Daoy (cell line): ENCODE results near the gene PCSK5. TPM values are rescaled to one million over a fixed set of nuclear protein-coding genes. Genes with fewer than 3 reads are reported as not detected.

Experiments used
- DNase-seq: peaks from one replicate; pipeline ENCODE4 v3.0.0-alpha.2; 2015; ENCODE audit warnings: low read depth
- total RNA-seq: library from RNA; depleted of rRNA; stranded (reverse); fragments of >200 nt; shearing (Covaris generic); gene quantifications from 2 replicates; pipeline ENCODE4 v1.2.3, GENCODE V29; 2014

Gene PCSK5
- total RNA-seq, 1 experiment from 2014 or later, result 1.4 TPM

GRCh38 chr9:75921391-75922127 lies 31.1 kb downstream of the PCSK5 start:
- no peak for DNase-seq

- no peak for DNase-seq
Observed at GRCh38 chr9:75926385-75926784, 35.9 kb downstream of the PCSK5 start.

DNA sequence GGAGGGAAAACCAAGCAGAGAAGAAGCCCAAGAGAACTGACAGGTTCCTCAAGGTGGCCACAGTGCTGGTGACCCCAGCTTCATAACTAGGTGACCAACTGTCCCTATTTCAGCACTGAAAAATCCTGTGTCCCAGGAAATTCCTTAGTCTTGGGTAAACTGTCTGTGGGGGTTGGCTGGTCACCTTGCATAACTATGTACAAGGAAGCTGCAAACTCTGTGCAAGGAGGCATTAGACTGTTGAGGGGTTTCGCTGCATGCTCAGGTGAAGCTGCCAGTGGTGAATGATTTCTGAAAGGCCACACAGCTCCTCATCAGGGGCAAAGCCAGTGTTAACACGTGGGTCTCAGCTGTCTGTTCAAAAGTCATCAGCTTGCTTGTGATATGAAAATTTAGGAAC lies 36.9 kb downstream of the PCSK5 start:
- no peak for DNase-seq

DNA sequence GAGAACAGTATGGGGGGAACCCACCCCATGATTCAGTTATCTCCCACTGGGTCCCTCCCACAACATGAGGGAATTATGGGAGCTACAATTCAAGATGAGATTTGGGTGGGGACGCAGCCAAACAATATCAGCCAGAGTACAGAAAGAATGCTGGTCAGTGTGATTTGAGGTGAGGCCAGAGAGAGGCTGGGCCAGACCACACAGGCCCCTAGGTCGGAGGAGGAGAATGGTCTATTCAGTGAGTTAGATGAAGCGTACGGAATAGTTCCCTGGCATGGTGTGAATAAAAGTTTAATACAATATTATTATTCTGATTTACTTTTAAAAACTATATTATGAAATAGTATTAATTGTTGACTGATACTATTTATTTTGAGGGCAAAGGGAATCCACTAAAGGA lies 39.7 kb downstream of the PCSK5 start:
- no peak for DNase-seq

GRCh38 chr9:75930730-75931321 lies 40.4 kb downstream of the PCSK5 start:
- no peak for DNase-seq

DNA sequence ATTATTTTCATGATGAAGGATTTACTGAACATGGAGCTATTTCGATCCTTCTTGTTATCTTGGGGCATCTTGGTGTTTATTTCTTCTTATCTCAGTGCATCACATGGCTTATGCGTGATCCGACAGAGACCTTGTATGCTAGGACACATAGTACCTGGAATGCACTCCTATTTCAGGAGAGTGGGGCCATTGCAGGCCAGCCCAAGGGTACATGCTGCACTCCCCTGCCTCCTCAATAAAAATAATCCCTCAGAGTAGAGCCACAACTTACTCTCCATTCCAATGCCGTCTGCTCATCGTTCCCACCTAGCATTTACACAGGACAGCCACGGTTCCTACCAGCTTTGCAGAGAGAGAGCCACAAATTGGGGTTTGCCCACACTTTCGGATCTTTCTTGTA lies 43.5 kb downstream of the PCSK5 start:
- DNase-seq, result no peak

GRCh38 chr9:75935591-75935990 lies 45.1 kb downstream of the PCSK5 start:
- no peak for DNase-seq

DNA sequence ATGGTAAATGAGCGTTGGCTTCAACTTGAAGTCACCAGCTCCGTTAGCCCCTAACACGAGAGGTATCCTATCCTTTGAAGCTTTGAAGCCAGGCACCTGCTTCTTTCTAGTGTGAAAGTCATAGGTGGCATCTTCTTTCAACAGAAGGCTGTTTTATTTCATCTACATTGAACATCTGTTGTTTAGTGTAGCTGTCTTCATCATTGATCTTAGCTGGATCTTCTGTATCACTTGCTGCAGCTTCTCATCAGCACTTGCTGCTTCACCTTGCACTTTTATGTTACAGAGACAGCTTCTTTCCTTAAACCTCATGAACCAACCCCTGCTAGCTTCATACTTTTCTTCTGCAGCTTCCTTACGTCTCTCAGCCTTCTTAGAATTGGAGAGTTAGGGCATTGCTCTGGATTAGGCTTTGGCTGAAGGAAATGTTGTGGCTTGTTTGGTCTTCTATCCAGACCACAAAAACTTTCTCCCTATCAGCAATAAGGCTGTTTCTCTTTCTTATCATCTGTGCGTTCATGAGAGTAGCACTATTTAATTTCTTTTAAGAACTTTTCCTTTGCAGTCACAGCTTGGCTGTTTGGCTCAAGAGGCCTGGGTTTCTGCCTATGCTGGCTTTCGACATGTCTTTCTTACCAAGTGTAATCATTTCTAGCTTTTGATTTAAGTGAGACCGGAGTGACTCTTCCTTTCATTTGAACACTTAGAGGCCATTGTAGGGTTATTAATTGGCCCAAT lies 47.2 kb downstream of the PCSK5 start:
- no peak for DNase-seq

- no peak for DNase-seq
Observed at GRCh38 chr9:75938946-75939345, 48.5 kb downstream of the PCSK5 start.

DNA sequence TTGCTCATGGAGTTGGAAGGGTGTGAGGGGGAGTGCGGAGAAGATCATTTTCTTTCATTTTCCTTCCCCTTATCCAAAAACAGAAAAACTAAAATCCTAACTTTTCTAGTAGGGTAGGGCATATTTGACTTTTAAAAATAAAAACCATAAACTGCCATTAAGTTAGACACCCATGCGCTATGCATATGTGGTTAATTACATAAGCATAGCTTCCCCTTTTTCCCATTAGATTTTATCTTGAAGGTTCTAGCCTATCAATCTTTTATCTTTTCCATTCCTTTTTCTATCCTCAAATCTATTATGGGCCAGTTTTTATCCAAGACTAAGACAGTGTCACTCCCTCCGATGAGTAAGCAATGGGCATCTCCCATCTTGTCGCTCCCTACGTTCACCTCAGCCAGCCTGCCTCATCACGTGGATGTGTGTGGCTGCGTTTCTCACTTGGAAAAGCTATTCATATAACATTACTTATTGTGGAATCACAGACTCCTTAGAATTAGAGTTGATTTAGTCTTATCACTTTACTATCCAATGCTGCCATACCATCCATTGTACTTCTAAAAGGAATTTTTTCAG lies 49.2 kb downstream of the PCSK5 start:
- DNase-seq, result no peak

DNA sequence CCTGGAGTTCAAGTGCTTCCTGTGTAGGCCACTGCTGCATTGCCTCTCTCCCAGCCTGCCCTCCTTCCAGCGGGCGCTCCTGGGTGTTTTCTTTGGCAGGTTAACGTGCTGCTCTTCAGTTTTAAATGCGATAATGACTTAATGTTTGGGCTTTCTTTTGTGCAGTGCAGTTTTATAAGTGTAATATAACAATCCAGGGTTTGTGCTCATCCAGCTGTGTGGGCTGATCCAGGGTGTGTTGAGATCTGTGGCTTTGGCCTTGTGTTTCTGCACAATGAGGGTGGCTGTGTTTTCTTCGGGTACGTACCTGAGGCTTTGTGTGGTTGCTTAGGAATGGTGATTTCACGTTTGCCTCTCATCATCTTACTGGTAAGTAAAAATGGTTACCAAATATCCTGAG lies 50.6 kb downstream of the PCSK5 start:
- peak; percentile 31 for DNase-seq

DNA sequence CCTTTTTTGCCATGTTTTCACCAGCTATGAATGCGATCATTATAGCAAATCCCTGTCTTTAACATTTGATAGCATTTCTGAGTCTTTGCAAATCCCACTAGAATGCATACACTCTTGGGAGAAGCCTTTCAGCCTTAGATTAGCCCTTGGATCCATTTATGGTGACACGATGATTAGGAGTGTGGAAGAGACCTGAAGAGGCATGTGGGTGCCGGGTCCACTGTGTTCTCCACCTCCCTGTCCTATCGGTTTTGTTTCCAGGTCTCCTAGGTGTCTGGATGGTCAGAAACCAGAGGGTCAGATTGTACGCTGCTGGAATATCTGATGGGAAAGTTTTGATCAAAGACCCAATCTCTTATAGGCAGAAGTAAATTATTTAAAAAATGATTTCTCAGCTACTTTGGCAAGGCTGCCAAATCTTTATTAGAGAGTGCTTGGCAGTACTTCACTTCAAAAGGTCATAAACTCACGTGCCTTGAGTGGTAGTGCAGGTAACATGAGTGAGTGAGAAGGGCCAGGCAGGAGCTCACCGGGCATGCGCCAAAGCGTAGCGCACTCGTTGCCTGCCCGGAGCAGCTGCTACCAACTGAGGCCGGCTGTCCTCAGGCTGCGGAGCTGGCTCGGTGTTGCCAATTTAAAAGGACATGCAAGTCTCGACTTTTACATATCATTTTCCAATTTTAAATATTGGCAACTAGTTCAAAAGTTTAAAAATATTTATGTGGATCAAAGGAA lies 51.3 kb downstream of the PCSK5 start:
- DNase-seq, result no peak

DNA sequence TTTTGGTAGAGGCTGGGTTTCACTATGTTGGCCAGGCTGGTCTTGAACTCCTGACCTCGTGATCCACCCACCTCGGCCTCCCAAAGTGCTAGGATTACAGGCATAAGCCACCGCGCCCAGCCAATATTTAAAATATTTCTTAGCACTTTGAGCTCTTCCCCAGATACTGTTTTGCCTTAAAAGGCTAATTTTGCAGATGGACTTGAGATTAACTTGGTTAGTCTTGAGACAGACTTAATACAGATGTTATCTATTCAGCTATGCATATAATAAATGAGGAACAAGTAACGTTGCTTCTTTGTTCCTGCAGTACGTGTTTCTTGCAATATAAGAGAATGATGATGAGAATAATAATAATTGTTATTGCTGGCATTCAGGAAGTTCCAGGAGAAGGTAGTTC lies 56.3 kb downstream of the PCSK5 start:
- no peak for DNase-seq

GRCh38 chr9:75947233-75947632 lies 56.8 kb downstream of the PCSK5 start:
- DNase-seq, result no peak

DNA sequence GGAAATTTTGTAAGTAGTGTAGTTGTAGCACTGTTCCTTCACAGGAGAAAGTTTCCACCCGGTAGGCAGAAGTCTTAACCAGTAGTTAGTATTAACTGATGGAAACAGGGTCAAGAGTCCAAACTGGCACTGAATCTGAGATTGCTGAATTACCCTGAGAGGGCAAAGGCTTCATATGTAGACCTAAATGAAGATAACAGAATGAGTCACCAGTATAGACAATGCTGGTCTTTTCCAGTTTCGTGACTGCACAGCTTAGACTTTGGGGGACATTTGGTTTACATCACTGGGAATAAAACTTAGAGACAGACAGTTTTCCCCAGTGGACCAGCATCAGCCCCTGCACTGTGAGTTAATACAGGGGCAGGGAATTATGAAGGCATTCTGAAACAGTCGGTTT lies 60.5 kb downstream of the PCSK5 start:
- peak; percentile 45 for DNase-seq

DNA sequence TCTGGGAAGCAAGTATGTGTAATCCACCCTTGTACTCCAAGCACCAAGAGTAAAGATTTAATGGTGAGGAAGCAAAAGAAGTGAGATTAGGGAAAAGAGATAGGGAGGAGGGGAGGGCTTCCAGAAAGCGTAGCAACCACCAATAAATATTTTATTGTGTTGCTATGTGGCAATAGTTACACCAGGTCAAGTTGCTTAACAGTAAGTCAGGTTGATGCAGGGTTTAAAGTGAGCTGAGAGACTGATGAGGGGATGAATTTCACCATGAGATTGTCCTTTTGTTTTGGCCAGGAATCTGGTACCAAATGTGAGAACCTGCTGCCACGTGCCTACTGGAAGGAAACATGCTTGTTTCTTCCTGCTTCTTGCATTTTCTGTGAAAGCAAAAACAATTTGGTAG lies 62.7 kb downstream of the PCSK5 start:
- DNase-seq, result no peak

- no peak for DNase-seq
Observed at GRCh38 chr9:75956161-75956560, 65.7 kb downstream of the PCSK5 start.

- DNase-seq, result no peak
Observed at GRCh38 chr9:75957116-75957515, 66.6 kb downstream of the PCSK5 start.

DNA sequence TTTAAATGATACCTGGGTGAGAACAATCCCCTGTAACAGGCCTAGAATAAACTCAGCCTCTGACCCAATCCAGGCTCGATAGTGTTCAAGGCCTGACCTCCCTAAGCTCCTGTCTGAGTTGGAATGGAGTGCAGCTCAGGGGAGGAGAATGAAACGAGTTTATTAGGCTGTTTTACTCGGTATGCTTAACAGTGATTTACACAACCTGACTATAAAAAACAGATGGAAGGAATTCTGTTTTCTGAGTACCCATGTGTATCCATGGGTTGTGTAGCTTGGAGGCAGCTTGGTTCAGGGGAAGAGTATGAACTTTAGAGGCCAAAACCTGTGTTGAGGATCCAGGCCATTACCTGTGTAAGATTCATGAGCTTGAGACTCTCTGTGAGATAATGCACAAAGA lies 67.8 kb downstream of the PCSK5 start:
- DNase-seq, result no peak

DNA sequence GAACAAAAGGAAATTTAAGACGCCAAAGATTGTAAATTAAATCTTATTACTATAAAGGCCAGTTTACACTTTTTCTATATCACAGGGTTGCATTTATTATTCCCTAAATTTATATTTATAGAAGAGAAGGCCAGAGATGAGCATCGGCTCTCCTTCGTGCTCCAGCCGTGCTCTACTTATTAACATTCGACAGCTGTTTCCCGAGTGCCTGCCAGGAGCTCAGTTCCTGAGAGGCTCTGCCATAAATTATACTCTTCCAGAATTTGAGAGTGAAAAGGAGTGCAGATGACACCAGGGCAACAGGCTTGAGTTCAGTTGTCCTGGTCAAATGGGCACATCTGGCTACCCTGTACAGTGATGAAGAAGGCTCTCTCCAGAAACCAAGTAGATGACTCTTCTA lies 70.1 kb downstream of the PCSK5 start:
- no peak for DNase-seq

- no peak for DNase-seq
Observed at GRCh38 chr9:75962013-75962661, 71.7 kb downstream of the PCSK5 start.

DNA sequence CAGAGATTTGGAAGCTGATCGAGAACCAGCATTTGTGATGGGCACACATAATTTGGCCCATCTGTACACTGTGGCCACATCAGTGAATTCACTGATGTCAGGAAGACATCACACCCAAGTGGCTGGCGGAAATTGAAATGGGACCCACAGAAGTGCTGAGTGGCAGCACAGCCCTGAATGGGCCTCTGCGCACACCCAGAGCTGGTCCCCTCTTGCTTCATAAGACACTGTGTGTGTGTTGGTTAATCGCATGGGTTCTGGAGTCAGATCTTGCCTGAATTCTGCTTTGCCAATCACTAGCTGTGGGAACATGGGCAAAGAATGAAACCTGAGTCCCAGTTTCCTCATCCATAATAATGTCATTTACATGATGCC lies 72.2 kb downstream of the PCSK5 start:
- DNase-seq, result no peak
